Mammary epithelial cell (primary cell): ENCODE measurements around the gene PRKCH.

Experiments used
- EZH2 ChIP-seq: IDR thresholded peaks from 2 replicates; pipeline ENCODE4 v1.6.1; 2012; ENCODE audit warnings: low read length, inconsistent platforms, borderline replicate concordance
- TF ChIP-seq, protein P1 (sequence below), 2 donors: IDR thresholded peaks in 1 of 2; conservative IDR thresholded peaks in 1 of 2; 2 replicates each; pipeline ENCODE4 v1.5.1; 2011 to 2012; ENCODE audit warnings: inconsistent platforms in 2 of 2, low read length in 2 of 2, mild to moderate bottlenecking in 2 of 2, control low read depth in 1 of 2, low read depth in 1 of 2; ENCODE audit not compliant: insufficient read depth in 1 of 2; ENCODE audit errors: extremely low read depth in 1 of 2

DNA sequence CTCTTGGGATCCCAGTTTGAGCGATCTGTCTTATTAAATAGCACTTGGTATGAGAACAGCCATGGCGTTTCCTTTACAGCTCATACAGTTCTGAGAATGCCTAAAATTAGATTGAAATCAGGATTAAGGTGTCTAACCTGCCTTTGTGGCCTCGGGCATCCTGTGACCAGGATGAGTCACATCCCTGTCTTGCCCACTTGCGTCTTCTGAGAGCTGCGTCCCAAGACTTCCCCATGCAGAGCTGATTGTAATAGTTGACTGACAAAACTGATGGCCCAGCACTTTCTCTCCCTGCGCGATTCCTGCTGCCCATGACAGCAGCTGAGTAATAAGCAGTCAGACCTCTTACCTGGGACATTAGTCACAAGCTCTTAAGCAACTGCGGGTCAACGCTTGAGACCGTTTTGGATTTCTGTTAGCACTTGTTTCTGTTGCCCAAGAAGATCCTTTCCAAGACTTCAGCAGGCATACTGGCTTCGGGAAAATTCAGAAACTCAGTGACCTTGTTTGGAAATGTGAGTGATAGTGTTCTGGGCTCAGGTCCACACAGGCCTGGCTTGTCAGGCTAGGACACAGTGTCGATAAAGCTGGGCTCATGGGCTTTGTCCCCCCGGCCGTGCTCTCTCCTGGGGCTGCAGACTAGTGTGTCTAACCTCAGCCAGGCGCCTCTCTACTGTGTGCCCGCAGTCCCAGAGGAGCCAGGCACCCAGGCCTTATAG lies 204.1 kb downstream of the PRKCH start:
- TF ChIP-seq, protein P1, sequence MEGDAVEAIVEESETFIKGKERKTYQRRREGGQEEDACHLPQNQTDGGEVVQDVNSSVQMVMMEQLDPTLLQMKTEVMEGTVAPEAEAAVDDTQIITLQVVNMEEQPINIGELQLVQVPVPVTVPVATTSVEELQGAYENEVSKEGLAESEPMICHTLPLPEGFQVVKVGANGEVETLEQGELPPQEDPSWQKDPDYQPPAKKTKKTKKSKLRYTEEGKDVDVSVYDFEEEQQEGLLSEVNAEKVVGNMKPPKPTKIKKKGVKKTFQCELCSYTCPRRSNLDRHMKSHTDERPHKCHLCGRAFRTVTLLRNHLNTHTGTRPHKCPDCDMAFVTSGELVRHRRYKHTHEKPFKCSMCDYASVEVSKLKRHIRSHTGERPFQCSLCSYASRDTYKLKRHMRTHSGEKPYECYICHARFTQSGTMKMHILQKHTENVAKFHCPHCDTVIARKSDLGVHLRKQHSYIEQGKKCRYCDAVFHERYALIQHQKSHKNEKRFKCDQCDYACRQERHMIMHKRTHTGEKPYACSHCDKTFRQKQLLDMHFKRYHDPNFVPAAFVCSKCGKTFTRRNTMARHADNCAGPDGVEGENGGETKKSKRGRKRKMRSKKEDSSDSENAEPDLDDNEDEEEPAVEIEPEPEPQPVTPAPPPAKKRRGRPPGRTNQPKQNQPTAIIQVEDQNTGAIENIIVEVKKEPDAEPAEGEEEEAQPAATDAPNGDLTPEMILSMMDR (conservative IDR thresholded peaks at IDR 0.05 in 1 of 2, IDR thresholded peaks at IDR 0.05 in 1 of 2; ENCODE audit: extremely low read depth in 1 of 2, insufficient read depth in 1 of 2, low read depth in 1 of 2, low read length in 2 of 2): no peak
- no peak for TF ChIP-seq EZH2
